Nephron progenitor cell (in vitro differentiated cells): ENCODE measurements around the gene GTF2I.
A peak's percentile ranks its signal among the peaks of the same experiment; 100 is the strongest.
"Not testable (repeated sequence)": the region's sequence is repeated elsewhere in the genome, so short reads cannot be mapped to it uniquely, and the experiment has no call there.

Experiments used
- DNase-seq: peaks from one replicate; pipeline ENCODE4 v3.0.0; 2021
- H3K27ac Mint-ChIP-seq: 2 replicates; pipeline ENCODE4 v1.8.0; 2021; ENCODE audit warnings: mild to moderate bottlenecking, moderate library complexity, mixed read lengths
- H3K27me3 Mint-ChIP-seq: 2 replicates; pipeline ENCODE4 v1.8.0; 2021; ENCODE audit warnings: mild to moderate bottlenecking, low read depth, mixed read lengths; ENCODE audit not compliant: poor library complexity
- H3K36me3 Mint-ChIP-seq: 2 replicates; pipeline ENCODE4 v1.8.0; 2021; ENCODE audit warnings: low read depth, mixed read lengths
- H3K4me1 Mint-ChIP-seq: 2 replicates; pipeline ENCODE4 v1.8.0; 2021; ENCODE audit warnings: mixed read lengths
- H3K4me3 Mint-ChIP-seq: 2 replicates; pipeline ENCODE4 v1.8.0; 2021; ENCODE audit warnings: mild to moderate bottlenecking, moderate library complexity, mixed read lengths
- H3K9me3 Mint-ChIP-seq: 2 replicates; pipeline ENCODE4 v1.8.0; 2021; ENCODE audit warnings: mild to moderate bottlenecking, moderate library complexity, mixed read lengths
- TF ChIP-seq, protein P1 (sequence below): fragments of 200-600 bp; sonication (generic); IDR thresholded peaks from 2 replicates; pipeline ENCODE4 v1.5.0; 2021; ENCODE audit warnings: antibody characterized with exemption

Gene GTF2I

DNA sequence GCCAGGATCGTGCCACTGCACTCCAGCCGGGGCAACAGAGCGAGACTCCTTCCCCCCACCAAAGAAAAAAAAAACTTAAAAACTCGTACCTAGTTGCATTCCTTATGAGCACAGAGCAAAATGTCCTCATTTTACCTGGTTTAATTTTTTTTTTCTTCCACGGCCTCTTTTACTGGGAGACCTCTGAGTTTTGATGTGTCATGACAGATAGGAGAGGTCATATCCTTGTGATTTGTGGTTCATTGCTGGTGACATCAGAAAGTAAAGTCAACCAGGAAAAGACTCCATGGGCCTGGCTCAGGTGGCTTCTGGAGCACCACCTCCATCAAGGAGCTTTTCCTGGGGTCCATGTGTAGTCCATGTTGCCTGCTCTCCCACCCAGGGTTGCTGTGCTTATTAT lies 26.3 kb downstream of the GTF2I start:
- Mint-ChIP-seq H3K4me3 (no peak overlapping the region), H3K36me3 (peaks cover 76% of the 10 kb centered on the region), H3K9me3 (peaks cover 39% of the 10 kb centered on the region), H3K27ac (no peak overlapping the region), H3K27me3 (peaks cover 2% of the 10 kb centered on the region), H3K4me1 (peaks cover 5% of the 10 kb centered on the region)
- no peak for DNase-seq
- TF ChIP-seq, protein P1, sequence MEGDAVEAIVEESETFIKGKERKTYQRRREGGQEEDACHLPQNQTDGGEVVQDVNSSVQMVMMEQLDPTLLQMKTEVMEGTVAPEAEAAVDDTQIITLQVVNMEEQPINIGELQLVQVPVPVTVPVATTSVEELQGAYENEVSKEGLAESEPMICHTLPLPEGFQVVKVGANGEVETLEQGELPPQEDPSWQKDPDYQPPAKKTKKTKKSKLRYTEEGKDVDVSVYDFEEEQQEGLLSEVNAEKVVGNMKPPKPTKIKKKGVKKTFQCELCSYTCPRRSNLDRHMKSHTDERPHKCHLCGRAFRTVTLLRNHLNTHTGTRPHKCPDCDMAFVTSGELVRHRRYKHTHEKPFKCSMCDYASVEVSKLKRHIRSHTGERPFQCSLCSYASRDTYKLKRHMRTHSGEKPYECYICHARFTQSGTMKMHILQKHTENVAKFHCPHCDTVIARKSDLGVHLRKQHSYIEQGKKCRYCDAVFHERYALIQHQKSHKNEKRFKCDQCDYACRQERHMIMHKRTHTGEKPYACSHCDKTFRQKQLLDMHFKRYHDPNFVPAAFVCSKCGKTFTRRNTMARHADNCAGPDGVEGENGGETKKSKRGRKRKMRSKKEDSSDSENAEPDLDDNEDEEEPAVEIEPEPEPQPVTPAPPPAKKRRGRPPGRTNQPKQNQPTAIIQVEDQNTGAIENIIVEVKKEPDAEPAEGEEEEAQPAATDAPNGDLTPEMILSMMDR: no peak

- H3K4me3 Mint-ChIP-seq: no peak overlapping the region
- peaks cover 42% of the 10 kb centered on the region for H3K9me3 Mint-ChIP-seq
- peaks cover 5% of the 10 kb centered on the region for H3K4me1 Mint-ChIP-seq
- no peak for DNase-seq
- peaks cover 78% of the 10 kb centered on the region for H3K36me3 Mint-ChIP-seq
- TF ChIP-seq, protein P1: no peak
- no peak overlapping the region for H3K27ac Mint-ChIP-seq
- H3K27me3 Mint-ChIP-seq: peaks cover 2% of the 10 kb centered on the region
Measured at GRCh38 chr7:74684473-74684872, 27.0 kb downstream of the GTF2I start.

DNA sequence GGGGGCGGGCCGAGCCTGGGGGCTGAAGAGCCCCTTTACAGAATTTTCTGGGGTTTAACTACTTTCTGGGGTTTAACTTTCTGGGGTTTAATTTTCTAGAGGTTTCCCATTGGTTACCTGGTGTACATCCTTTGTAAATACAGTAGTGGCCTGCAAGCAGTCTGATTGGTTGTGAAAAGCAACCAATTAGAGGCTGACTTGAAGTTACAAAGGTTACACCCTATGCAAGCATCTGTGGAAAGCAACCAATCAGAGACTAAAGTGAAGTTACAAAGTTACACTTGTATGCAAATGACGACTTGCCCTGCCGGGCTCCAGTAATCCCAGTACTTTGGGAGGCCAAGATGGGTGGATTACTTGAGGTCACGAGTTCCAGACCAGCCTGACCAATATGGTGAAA lies 27.4 kb downstream of the GTF2I start:
- Mint-ChIP-seq H3K27me3 (peaks cover 2% of the 10 kb centered on the region), H3K9me3 (peaks cover 42% of the 10 kb centered on the region), H3K4me1 (peaks cover 5% of the 10 kb centered on the region), H3K36me3 (peaks cover 80% of the 10 kb centered on the region), H3K4me3 (no peak overlapping the region), H3K27ac (no peak overlapping the region)
- no peak for DNase-seq
- TF ChIP-seq, protein P1: no peak

DNA sequence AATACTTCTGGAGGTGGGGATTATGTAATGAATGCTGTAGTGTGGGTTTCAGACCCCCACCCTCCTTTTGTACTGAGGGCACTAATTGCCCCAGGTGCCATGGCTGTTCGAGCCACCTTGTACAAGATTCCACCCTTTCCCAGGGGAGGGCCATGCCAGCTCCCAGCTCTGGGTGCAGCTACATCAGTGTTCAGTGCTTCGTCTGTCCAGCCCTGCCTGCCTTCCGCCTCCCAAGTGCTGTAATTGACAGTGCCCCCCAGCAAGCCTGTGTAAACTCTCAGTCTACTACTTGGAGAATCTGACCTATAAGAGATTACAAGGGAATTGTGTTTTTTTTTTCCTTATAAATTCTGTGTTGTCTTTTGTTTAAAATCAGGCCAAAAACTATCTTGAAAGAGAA lies 33.0 kb downstream of the GTF2I start:
- Mint-ChIP-seq H3K4me3 (no peak overlapping the region), H3K36me3 (peaks cover 83% of the 10 kb centered on the region), H3K4me1 (peaks cover 5% of the 10 kb centered on the region), H3K27me3 (no peaks in the 10 kb centered on the region), H3K27ac (peak overlapping the region; percentile 82), H3K9me3 (peaks cover 48% of the 10 kb centered on the region)
- TF ChIP-seq, protein P1: no peak
- no peak for DNase-seq

DNA sequence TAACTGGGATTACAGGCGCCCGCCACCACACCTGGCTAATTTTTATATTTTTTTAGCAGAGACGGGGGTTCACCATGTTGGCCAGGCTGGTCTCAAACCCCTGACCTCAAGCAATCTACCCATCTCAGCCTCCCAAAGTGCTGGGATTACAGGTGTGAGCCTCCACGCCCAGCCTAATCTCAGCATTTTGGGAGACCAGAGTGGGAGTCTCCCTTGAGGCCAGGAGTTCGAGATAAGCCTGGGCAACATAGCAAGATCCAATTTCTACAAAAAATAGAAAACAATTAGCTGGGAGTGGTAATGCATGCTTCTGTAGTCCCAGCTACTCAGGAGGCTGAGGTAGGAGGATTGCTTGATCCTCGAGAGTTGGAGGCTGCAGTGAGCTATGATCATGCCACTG lies 46.9 kb downstream of the GTF2I start:
- not testable (repeated sequence) for H3K4me1 Mint-ChIP-seq, H3K4me3 Mint-ChIP-seq, H3K27ac Mint-ChIP-seq, DNase-seq, H3K9me3 Mint-ChIP-seq, H3K27me3 Mint-ChIP-seq
- peaks cover 96% of the 10 kb centered on the region for H3K36me3 Mint-ChIP-seq

DNA sequence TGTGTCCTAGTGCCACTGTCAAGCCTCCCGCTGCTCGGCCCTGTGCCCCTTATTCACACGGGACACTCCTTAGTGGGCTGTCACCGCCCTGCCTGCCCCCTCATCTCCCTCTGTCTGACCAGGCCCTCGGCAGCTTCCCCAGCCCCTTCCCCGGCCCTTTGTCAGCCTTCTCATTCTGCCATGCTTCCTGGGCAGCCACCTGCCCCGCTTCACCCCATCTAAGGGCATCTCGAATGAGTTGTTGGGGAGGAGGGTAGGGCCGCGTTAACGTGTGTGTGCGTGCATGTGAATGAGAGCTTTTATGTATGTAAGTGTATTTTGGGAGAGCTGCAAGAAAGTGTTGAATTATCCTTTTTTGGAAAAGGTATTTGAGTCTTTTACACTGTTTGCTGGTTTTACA lies 49.7 kb downstream of the GTF2I start:
- Mint-ChIP-seq H3K4me1 (no peaks in the 10 kb centered on the region), H3K9me3 (peaks cover 21% of the 10 kb centered on the region), H3K36me3 (peaks cover 98% of the 10 kb centered on the region), H3K4me3 (no peak overlapping the region), H3K27ac (peak overlapping the region; percentile 93), H3K27me3 (peaks cover 2% of the 10 kb centered on the region)
- DNase-seq: no peak
- TF ChIP-seq, protein P1: no peak
